Measurements from ENCODE around the gene VSX1.
A peak's percentile ranks its signal among the peaks of the same experiment; 100 is the strongest.

VSX1 gene

DNA sequence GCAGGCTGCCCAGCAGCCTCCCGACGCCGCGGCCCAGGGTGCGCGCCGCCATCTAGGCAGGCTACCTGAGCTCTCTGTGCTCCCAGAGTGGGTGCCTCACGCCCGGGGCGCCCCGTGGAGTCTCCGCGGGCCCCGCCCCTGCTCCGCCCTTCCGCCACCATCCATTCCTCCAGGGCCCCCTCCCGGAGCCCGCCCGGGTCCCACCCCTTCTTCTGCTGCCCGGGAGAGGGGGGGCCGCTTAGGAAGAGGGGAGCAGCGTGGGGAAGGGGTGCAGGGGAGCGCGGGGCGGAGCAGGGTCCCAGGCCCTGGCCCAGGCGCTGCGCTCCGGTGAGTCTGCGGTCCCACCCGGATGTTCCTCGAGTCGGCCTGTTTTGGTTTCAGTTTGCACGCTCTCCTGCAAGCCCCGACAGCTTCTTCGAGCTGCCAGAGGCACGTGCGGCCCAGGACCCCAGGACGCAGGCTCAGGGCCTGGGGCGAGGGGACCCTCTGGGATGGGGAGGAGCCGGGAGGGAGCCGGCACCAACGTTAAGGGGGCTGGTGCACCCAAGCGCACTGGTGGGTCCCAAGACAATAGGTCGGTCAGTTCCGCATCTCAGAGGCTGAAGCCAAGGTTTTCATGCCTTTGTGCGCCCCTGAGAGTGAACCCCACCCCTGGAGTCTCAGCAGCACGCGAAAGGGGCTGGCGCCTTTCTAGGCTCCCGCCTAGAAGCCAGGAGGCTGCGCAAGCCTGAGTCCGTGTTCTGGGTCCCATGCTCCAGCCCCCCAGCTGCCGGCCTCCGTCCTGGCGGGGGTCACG lies 23.7 kb downstream of the VSX1 start, which contains the start of gene ACSS1:
Gene ACSS1 (minus strand): TSS at position 89 of the 796 bp plus-strand sequence. CDS start 37 bp downstream, at position 52.
- no peak for DNase-seq (ENCODE audit: extremely low read depth, low read depth)
- TF ChIP-seq, protein P1, sequence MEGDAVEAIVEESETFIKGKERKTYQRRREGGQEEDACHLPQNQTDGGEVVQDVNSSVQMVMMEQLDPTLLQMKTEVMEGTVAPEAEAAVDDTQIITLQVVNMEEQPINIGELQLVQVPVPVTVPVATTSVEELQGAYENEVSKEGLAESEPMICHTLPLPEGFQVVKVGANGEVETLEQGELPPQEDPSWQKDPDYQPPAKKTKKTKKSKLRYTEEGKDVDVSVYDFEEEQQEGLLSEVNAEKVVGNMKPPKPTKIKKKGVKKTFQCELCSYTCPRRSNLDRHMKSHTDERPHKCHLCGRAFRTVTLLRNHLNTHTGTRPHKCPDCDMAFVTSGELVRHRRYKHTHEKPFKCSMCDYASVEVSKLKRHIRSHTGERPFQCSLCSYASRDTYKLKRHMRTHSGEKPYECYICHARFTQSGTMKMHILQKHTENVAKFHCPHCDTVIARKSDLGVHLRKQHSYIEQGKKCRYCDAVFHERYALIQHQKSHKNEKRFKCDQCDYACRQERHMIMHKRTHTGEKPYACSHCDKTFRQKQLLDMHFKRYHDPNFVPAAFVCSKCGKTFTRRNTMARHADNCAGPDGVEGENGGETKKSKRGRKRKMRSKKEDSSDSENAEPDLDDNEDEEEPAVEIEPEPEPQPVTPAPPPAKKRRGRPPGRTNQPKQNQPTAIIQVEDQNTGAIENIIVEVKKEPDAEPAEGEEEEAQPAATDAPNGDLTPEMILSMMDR (IDR thresholded peaks at IDR 0.05; ENCODE audit: low read depth, low read length, missing control alignments): no peak
- H3K4me3 ChIP-seq (replicated peaks; ENCODE audit: low read depth, low read length): peak within 1 kb of the TSS; percentile 59

DNA sequence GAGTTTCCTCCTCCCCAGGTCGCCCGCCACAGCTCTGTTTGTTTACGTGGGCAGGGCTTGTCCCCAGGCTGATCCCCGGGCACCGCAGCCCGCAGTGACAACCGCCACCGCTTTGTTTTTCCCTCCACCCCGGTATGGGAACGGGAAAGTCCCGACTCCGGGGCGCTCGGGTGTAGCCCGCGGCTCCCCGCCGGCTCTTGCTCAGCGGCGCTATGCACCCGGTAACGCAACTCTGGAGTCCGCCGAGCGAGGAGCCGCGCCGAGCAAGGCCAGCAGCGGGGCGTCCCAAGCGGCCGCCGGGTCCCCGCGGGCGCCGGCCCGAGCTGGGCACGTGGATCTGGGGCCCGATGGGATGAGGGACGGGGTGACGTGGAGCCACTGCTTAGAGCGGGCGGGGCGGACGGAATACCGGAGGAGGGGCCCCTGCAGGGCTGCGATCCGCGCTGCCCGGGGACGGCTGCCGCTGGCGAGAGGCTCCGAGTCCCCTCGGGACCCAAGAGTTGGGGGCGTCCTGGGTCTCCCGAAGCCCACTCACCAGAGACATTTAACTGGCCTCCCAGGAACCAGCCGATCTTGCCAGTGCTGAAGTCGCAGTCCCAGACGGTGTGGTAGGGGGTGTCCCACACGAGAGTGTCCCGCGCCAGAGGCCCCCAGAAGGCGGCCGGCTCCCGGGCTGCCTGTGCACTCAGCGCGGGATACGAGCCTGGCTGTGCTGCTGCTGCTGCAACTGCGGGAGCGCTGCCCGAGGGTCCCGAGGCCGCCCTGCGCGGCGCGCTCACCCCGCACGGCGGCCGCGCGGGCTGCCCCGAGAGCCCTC lies 24.5 kb downstream of the VSX1 start:
- DNase-seq (ENCODE audit: extremely low read depth, low read depth): no peak

DNA sequence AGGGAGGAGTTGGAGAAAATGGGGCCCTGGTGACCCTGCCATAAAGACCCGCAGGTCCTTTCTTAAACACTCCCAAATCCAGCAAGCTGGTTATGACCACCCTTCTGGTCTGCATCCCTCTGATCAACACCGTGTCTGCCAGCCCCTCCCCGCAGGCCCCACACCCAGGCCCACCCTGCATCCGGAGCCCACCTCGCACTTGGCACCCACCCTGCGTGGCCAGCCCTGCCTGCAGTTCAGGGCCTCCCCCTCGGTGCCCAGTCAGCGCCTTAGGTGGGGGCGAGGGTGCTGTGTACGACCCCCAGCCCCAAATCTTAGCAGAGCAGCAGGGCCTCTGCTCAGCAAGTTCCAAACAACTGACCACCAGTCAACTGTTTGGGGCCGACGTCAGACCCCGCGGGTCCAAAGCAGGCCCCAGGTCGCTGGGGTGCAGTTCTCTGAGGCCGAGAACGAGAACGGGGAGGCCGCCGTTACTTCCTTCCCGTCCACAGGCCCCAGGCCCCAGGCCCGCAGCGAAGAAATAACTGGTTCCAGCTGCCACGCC lies 25.2 kb downstream of the VSX1 start:
- no peak for DNase-seq (ENCODE audit: extremely low read depth, low read depth)
- TF ChIP-seq, protein P1 (IDR thresholded peaks at IDR 0.05; ENCODE audit: low read depth, low read length, missing control alignments): no peak
- H3K4me3 ChIP-seq (replicated peaks; ENCODE audit: low read depth, low read length): peak overlapping the region; percentile 59

More for the DNA sequence above, 24.5 kb downstream of the VSX1 start:
- TF ChIP-seq, protein P1 (IDR thresholded peaks at IDR 0.05; ENCODE audit: low read depth, low read length, missing control alignments): no peak
- peak overlapping the region; percentile 59 for H3K4me3 ChIP-seq (replicated peaks; ENCODE audit: low read depth, low read length)

- no peak overlapping the region for H3K4me3 ChIP-seq (replicated peaks; ENCODE audit: low read depth, low read length)
- no peak for DNase-seq (ENCODE audit: extremely low read depth, low read depth)
- TF ChIP-seq, protein P1 (IDR thresholded peaks at IDR 0.05; ENCODE audit: low read depth, low read length, missing control alignments): no peak
Measured at GRCh38 chr20:25055711-25056495, 26.0 kb downstream of the VSX1 start.

DNA sequence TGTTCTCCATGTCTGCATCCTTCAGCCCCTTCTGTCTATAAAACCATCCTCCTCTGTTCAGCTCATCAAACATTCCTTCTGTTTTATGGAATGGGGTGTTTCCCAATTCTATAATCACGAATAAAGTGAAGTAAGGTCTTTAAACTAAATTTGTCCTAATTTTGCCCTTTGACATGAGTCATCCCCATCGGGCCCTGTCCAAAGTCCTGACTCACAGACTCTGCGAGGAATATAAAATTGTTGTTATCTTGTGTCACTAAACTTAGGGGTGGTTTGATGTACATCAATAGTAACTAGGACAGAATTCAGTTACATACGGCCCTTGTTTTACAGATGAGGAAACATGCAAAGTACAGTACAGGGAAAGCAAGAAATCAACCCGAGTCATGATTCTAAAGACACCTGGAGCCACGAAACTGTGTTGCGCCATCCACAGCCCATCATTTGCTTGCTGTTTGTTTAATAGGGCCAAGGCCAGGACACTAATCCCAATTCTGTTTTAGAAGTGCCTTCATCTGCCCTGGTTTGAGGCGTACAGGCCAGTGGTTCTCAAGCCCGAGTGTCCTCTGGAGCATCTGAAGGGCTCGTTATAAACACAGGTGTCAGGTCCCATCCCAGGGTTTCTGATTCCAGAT lies 26.8 kb downstream of the VSX1 start:
- TF ChIP-seq, protein P1 (IDR thresholded peaks at IDR 0.05; ENCODE audit: low read depth, low read length, missing control alignments): no peak
- H3K4me3 ChIP-seq (replicated peaks; ENCODE audit: low read depth, low read length): no peak overlapping the region
- no peak for DNase-seq (ENCODE audit: extremely low read depth, low read depth)
